ENCODE data around the gene PLEKHA7. TPM values are rescaled to one million over a fixed set of nuclear protein-coding genes. Genes with fewer than 3 reads are reported as not detected.

Gene PLEKHA7
- total RNA-seq, 2 donors from 2014 or later = 10.8 to 17.6 TPM

DNA sequence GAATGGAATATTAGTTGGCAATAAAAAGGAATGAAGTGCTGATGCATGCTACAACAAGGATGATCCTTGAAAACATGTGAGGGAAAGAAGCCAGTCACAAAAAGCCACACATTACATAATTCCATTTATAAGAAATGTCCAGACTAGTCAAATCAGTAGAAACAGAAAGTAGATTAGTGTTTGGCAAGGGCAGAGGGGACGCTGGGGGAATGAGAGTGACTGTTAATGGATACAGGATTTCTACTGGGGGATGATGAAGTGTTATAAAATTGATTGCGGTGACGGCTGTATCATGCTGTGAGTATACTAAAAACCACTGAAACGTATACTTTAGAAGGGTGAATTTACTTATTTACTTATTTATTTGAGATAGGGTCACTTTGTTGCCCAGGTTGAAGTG lies 217.9 kb downstream of the PLEKHA7 start:
- TF ChIP-seq, protein P1, sequence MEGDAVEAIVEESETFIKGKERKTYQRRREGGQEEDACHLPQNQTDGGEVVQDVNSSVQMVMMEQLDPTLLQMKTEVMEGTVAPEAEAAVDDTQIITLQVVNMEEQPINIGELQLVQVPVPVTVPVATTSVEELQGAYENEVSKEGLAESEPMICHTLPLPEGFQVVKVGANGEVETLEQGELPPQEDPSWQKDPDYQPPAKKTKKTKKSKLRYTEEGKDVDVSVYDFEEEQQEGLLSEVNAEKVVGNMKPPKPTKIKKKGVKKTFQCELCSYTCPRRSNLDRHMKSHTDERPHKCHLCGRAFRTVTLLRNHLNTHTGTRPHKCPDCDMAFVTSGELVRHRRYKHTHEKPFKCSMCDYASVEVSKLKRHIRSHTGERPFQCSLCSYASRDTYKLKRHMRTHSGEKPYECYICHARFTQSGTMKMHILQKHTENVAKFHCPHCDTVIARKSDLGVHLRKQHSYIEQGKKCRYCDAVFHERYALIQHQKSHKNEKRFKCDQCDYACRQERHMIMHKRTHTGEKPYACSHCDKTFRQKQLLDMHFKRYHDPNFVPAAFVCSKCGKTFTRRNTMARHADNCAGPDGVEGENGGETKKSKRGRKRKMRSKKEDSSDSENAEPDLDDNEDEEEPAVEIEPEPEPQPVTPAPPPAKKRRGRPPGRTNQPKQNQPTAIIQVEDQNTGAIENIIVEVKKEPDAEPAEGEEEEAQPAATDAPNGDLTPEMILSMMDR (IDR thresholded peaks at IDR 0.05) = no peak
- Histone ChIP-seq H3K27ac (no peak overlapping the region), H3K4me1 (ENCODE audit: control insufficient read depth in 1 of 2, low read depth in 2 of 2) (peaks cover 23 to 29% of the 10 kb centered on the region in 2 donors), H3K27me3 (replicated peaks; ENCODE audit: insufficient read depth) (no peaks in the 10 kb centered on the region), H3K4me3 (no peak overlapping the region), H3K9me3 (no peaks in the 10 kb centered on the region), H3K36me3 (no peaks in the 10 kb centered on the region)
- ATAC-seq (ENCODE audit: insufficient number of reproducible peaks, low FRiP score, low read depth) = no peak
- no peak for DNase-seq (ENCODE audit: low spot score)

DNA sequence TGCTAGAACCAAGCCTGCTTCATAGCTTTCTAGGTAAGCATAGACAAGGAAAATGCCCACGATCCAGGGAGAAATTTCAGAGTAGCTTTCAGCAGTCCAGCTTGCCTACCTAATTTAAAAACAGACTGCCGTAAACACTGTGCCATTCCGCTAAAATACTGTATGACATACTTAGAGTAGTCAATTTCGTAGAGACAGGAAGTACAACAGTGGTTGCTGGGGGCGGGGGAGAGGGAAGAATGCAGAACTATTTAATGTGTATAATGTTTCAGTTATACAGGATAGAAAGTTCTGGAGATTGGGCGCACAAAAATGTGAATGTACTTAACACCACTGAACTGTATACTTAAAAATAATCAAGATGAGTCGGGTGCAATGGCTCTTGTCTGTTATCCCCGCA lies 219.1 kb downstream of the PLEKHA7 start:
- no peak for ATAC-seq (ENCODE audit: insufficient number of reproducible peaks, low FRiP score, low read depth)
- peaks cover 30 to 38% of the 10 kb centered on the region in 2 donors for H3K4me1 ChIP-seq (ENCODE audit: control insufficient read depth in 1 of 2, low read depth in 2 of 2)
- TF ChIP-seq, protein P1 (IDR thresholded peaks at IDR 0.05) = no peak
- no peak overlapping the region for H3K4me3 ChIP-seq
- DNase-seq (ENCODE audit: low spot score) = no peak
- H3K36me3 ChIP-seq = no peaks in the 10 kb centered on the region
- no peaks in the 10 kb centered on the region for H3K27me3 ChIP-seq (replicated peaks; ENCODE audit: insufficient read depth)
- no peaks in the 10 kb centered on the region for H3K9me3 ChIP-seq
- H3K27ac ChIP-seq = peak overlapping the region in 1 of 2 donors; percentile 56

DNA sequence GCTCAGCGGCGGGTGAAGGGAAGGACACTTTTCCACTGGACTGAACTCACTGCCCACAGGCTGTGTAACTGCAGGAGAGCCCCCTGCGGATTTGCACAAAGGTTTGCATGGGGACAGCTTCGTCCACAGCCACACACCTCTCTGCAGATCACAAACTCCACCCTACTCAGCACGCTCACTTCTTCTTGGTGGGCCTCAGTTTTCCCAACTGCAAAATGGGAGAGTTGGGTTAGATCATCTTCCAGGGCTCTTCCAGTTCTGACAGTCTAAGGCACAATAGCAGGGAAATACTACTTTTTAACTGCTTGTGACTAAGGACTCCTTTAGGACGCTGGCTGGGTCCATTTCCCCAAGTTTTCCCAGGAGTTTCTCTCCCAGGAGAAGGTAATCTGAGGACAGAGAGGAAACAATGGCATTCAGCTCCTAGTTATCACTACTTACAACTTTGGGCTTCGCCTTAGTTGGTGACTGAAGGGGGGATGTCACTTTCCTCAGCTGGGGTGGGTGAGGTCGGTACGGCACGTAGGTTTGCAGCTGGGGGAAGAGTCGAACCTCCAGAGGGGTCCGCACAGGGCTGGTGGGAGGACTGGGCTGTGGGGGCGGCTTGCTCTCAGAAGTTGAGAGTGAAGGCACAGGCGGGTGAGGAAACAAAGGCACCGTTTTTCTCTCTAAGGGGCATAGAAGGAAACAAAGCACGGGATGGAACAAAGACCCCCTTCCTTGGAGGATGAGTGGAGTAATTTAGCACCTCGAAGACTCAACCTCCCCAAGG lies 220.0 kb downstream of the PLEKHA7 start:
- H3K27ac ChIP-seq = peak overlapping the region in 1 of 2 donors; percentile 79
- peaks cover 30 to 38% of the 10 kb centered on the region in 2 donors for H3K4me1 ChIP-seq (ENCODE audit: control insufficient read depth in 1 of 2, low read depth in 2 of 2)
- H3K4me3 ChIP-seq = no peak overlapping the region
- no peaks in the 10 kb centered on the region for H3K9me3 ChIP-seq
- TF ChIP-seq, protein P1 (IDR thresholded peaks at IDR 0.05) = no peak
- H3K27me3 ChIP-seq (replicated peaks; ENCODE audit: insufficient read depth) = no peaks in the 10 kb centered on the region
- no peak for ATAC-seq (ENCODE audit: insufficient number of reproducible peaks, low FRiP score, low read depth)
- DNase-seq (ENCODE audit: low spot score) = no peak
- no peaks in the 10 kb centered on the region for H3K36me3 ChIP-seq

DNA sequence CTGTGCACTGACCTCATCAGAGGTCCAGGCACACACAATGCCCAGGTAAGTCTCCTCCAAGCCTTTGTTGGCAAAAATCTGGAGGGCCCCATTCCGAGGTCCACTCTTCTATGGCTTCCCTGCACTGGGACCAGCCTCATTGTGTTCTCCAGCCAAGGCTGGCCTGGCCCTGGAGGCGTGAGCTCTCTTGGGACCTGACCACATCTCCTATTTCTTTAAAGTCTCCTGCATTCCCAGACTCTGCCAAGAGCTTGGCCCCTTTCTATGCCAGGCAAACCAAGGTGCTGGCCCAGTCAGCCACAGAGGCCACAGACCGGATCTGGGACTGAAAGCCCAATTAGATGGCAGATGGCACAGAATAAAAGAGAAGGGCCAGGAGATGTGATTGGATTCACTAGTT lies 220.7 kb downstream of the PLEKHA7 start:
- no peaks in the 10 kb centered on the region for H3K36me3 ChIP-seq
- H3K27ac ChIP-seq = peak overlapping the region; percentile 76 to 79
- no peak for ATAC-seq (ENCODE audit: insufficient number of reproducible peaks, low FRiP score, low read depth)
- H3K4me3 ChIP-seq = no peak overlapping the region
- TF ChIP-seq, protein P1 (IDR thresholded peaks at IDR 0.05) = no peak
- peaks cover 33 to 39% of the 10 kb centered on the region in 2 donors for H3K4me1 ChIP-seq (ENCODE audit: control insufficient read depth in 1 of 2, low read depth in 2 of 2)
- no peaks in the 10 kb centered on the region for H3K27me3 ChIP-seq (replicated peaks; ENCODE audit: insufficient read depth)
- H3K9me3 ChIP-seq = no peaks in the 10 kb centered on the region
- no peak for DNase-seq (ENCODE audit: low spot score)

DNA sequence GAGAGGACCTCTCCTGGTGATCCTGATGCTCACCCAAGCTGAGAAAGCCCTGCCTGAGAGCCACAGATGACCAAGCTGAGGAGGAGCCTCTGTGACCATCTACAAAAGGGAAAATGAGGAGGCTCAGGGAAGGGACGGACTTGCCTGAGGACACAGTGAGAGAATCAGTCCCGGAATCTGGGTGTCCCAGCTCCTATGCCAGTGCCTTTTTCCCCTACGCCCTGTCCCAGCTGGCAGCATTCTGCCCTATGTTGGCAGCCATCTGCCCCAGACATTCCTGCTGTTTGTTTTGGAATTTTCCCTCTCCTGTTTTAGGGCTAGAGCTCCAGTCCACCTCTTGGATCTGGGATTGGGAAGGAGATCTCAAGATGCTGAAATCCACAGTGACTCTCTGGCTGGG lies 221.2 kb downstream of the PLEKHA7 start:
- Histone ChIP-seq H3K9me3 (no peaks in the 10 kb centered on the region), H3K36me3 (no peaks in the 10 kb centered on the region), H3K27me3 (replicated peaks; ENCODE audit: insufficient read depth) (no peaks in the 10 kb centered on the region), H3K27ac (peak overlapping the region; percentile 76 to 79), H3K4me3 (no peak overlapping the region), H3K4me1 (ENCODE audit: control insufficient read depth in 1 of 2, low read depth in 2 of 2) (peaks cover 34 to 44% of the 10 kb centered on the region in 2 donors)
- ATAC-seq (ENCODE audit: insufficient number of reproducible peaks, low FRiP score, low read depth) (no peak), DNase-seq (ENCODE audit: low spot score) (no peak)
- TF ChIP-seq, protein P1 (IDR thresholded peaks at IDR 0.05) = no peak
